ENCODE results near the gene APLF.

DNA sequence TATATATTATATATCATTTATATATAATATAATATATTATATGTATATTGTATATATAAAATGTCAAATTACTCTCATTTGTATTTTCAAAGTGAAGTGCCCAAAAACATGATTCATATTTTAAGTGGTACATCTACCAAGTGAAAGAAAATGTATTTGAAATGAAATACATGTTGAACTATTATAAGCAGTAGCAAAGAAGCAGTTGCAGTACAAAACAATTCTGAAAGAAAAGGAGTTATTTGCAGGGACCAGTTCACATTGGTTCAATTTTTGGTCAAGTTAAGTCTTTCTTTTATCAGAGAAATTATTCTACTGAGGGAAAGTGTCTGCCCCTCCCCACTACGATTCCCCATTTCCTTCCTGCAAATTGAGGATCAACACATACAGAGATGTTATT is 51.9 kb downstream of the APLF start:
- TF ChIP-seq, protein P1, sequence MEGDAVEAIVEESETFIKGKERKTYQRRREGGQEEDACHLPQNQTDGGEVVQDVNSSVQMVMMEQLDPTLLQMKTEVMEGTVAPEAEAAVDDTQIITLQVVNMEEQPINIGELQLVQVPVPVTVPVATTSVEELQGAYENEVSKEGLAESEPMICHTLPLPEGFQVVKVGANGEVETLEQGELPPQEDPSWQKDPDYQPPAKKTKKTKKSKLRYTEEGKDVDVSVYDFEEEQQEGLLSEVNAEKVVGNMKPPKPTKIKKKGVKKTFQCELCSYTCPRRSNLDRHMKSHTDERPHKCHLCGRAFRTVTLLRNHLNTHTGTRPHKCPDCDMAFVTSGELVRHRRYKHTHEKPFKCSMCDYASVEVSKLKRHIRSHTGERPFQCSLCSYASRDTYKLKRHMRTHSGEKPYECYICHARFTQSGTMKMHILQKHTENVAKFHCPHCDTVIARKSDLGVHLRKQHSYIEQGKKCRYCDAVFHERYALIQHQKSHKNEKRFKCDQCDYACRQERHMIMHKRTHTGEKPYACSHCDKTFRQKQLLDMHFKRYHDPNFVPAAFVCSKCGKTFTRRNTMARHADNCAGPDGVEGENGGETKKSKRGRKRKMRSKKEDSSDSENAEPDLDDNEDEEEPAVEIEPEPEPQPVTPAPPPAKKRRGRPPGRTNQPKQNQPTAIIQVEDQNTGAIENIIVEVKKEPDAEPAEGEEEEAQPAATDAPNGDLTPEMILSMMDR (IDR thresholded peaks at IDR 0.05; ENCODE audit: low read length), result no peak
- TF ChIP-seq EZH2 (optimal IDR thresholded peaks at IDR 0.05; ENCODE audit: low read depth, low read length), result no peak

Measured in MM.1S (cell line).